ENCODE measurements around the gene GUCD1. TPM values are rescaled to one million over a fixed set of nuclear protein-coding genes. Genes with fewer than 3 reads are reported as not detected.

GUCD1 gene
- total RNA-seq, 2 donors from 2014 or later = 188 to 207 TPM

GRCh38 chr22:24519496-24519895, 35.4 kb downstream of the GUCD1 start:
- H3K4me3 ChIP-seq = no peak overlapping the region
- no peaks in the 10 kb centered on the region for H3K36me3 ChIP-seq
- H3K9me3 ChIP-seq = no peaks in the 10 kb centered on the region
- DNase-seq = no peak
- peaks cover 1% of the 10 kb centered on the region for H3K4me1 ChIP-seq
- intact Hi-C loops (cut with DNase I) = no loop called here
- TF ChIP-seq CTCF (IDR thresholded peaks at IDR 0.05) = no peak
- H3K27me3 ChIP-seq = no peaks in the 10 kb centered on the region
- H3K27ac ChIP-seq = no peak overlapping the region
- no peak overlapping the region for H3K9ac ChIP-seq (ENCODE audit: low read depth in 2 of 2, low read length in 2 of 2)

DNA sequence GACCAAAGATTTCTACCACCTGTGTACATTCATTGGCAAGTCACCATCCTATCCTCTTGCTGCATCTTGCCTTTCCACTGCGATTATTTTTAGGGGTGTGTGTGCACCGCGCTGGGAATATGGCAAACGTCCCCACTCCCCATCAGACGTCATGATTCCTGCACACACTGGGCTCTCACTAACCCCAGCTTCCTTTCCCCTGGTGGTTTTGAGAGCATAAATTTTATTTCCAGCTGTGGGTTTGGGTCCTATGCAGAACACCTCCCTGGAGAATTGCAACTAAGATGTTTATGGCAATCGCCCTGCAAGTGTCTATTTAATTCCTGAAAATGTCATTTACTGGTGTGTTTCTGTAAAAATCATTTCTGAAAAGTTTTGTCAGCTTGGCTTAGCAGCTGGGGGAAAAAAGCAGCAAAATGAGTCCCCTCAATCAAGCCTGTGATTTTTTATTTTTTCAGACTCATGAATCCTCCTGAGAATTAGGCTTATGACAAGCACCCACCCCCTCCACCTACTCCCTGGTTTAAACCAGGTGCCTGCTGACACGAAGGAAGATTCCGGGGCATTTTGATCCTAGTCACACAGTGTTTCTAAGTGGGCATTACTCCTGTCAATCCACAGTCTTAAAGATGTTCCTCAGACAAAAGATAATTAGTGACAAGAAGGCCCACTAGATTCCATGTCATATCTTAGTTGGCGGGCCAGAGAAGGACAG, 36.0 kb downstream of the GUCD1 start:
- Histone ChIP-seq H3K9ac (ENCODE audit: low read depth in 2 of 2, low read length in 2 of 2) (no peak overlapping the region), H3K27me3 (no peaks in the 10 kb centered on the region), H3K9me3 (no peaks in the 10 kb centered on the region), H3K4me1 (peaks cover 4% of the 10 kb centered on the region), H3K4me3 (no peak overlapping the region), H3K36me3 (no peaks in the 10 kb centered on the region), H3K27ac (no peak overlapping the region)
- intact Hi-C loops (cut with DNase I) = no loop called here
- no peak for DNase-seq
- no peak for TF ChIP-seq CTCF (IDR thresholded peaks at IDR 0.05)

- H3K4me1 ChIP-seq = peaks cover 4% of the 10 kb centered on the region
- H3K36me3 ChIP-seq = no peaks in the 10 kb centered on the region
- no peaks in the 10 kb centered on the region for H3K9me3 ChIP-seq
- H3K27ac ChIP-seq = no peak overlapping the region
- no peak overlapping the region for H3K9ac ChIP-seq (ENCODE audit: low read depth in 2 of 2, low read length in 2 of 2)
- H3K4me3 ChIP-seq = no peak overlapping the region
- no peaks in the 10 kb centered on the region for H3K27me3 ChIP-seq
- no peak for DNase-seq
- no peak for TF ChIP-seq CTCF (IDR thresholded peaks at IDR 0.05)
- intact Hi-C loops (cut with DNase I) = no loop called here
These were observed 36.7 kb downstream of the GUCD1 start for GRCh38 chr22:24518228-24518627.

GRCh38 chr22:24517446-24517845, 37.5 kb downstream of the GUCD1 start:
- H3K4me3 ChIP-seq = no peak overlapping the region
- no peaks in the 10 kb centered on the region for H3K27me3 ChIP-seq
- TF ChIP-seq CTCF (IDR thresholded peaks at IDR 0.05) = no peak
- H3K9ac ChIP-seq (ENCODE audit: low read depth in 2 of 2, low read length in 2 of 2) = no peak overlapping the region
- no peaks in the 10 kb centered on the region for H3K9me3 ChIP-seq
- no peak for DNase-seq
- H3K27ac ChIP-seq = no peak overlapping the region
- intact Hi-C loops (cut with DNase I) = no loop called here
- H3K4me1 ChIP-seq = peaks cover 4% of the 10 kb centered on the region
- H3K36me3 ChIP-seq = no peaks in the 10 kb centered on the region

DNA sequence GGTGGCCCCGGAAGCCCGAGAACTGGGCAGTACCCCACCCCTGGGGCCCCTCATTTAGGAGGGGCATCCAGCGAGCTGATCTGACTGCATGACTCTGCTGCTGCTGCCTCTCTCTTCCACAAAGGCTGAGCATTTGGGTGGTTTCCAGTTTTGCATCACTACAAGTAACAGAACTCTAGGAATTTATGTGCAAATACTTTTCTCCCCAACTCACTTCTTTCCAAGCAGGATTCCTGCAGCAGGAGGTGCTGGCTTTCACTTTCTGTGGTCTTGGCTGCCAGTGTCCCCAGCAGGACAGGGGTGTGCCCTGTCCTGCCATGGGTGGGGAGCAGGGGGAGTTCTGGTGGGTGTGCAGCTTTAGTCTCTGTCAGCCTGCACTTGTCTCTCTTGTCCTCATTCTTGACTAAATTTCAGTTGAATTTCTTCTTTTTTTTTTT, 38.6 kb downstream of the GUCD1 start:
- no peak overlapping the region for H3K4me3 ChIP-seq
- intact Hi-C loops (cut with DNase I) = no loop called here
- no peak for TF ChIP-seq CTCF (IDR thresholded peaks at IDR 0.05)
- H3K4me1 ChIP-seq = peaks cover 4% of the 10 kb centered on the region
- no peaks in the 10 kb centered on the region for H3K9me3 ChIP-seq
- no peaks in the 10 kb centered on the region for H3K27me3 ChIP-seq
- H3K9ac ChIP-seq (ENCODE audit: low read depth in 2 of 2, low read length in 2 of 2) = no peak overlapping the region
- H3K36me3 ChIP-seq = no peaks in the 10 kb centered on the region
- no peak for DNase-seq
- H3K27ac ChIP-seq = no peak overlapping the region

Data from colonic mucosa (tissue), 4 donors.